Tibial artery (tissue), 4 donors: ENCODE data around the gene ZNF436.
A peak's percentile ranks its signal among the peaks of the same experiment; 100 is the strongest.

ENCODE experiments used
- DNase-seq, 2 donors: peaks; one replicate each; pipeline ENCODE4 v3.0.0-alpha.2; 2019
- H3K27ac ChIP-seq, 2 donors: fragments of 200-600 bp; sonication (generic) in 1 of 2; 1 replicate in 1 of 2; 2 replicates in 1 of 2; pipeline ENCODE4 v1.5.1; 2018 to 2019; ENCODE audit warnings: mild to moderate bottlenecking in 1 of 2
- H3K27me3 ChIP-seq, 2 donors: fragments of 200-600 bp; sonication (generic) in 1 of 2; one replicate each; pipeline versions ENCODE4 v1.5.1 to v1.6.0; 2016 to 2019
- H3K36me3 ChIP-seq, 3 donors: fragments of 200-600 bp; sonication (generic) in 2 of 3; one replicate each; pipeline ENCODE4 v1.5.1; 2016 to 2019; ENCODE audit warnings: mild to moderate bottlenecking in 2 of 3
- H3K4me1 ChIP-seq, 4 donors: fragments of 200-600 bp; sonication (generic) in 2 of 4; 1 replicate in 3 of 4; 2 replicates in 1 of 4; pipeline ENCODE4 v1.5.1; 2016 to 2019
- H3K4me3 ChIP-seq, 2 donors: fragments of 200-600 bp; sonication (generic) in 1 of 2; 1 replicate in 1 of 2; 2 replicates in 1 of 2; pipeline ENCODE4 v1.5.1; 2018 to 2019; ENCODE audit warnings: mild to moderate bottlenecking in 2 of 2
- H3K9me3 ChIP-seq, 3 donors: fragments of 200-600 bp; sonication (generic) in 1 of 3; one replicate each; pipeline ENCODE4 v1.5.1; 2016 to 2019
- intact Hi-C: fragments of 100-400 bp; cut with DNase I; formaldehyde crosslinking; loops from one replicate; pipeline ENCODE4 v1.15.0; 2023; ENCODE audit warnings: low total_unique reads
- TF ChIP-seq, protein P1 (sequence below), 2 experiments: fragments of 200-600 bp in 1 of 2; fragments of 450-650 bp in 1 of 2; IDR thresholded peaks; one replicate each; pipeline ENCODE4 v1.5.1; 2017 to 2019; ENCODE audit warnings: antibody characterized with exemption in 2 of 2, mild to moderate bottlenecking in 1 of 2, moderate library complexity in 1 of 2

The ZNF436 gene

DNA sequence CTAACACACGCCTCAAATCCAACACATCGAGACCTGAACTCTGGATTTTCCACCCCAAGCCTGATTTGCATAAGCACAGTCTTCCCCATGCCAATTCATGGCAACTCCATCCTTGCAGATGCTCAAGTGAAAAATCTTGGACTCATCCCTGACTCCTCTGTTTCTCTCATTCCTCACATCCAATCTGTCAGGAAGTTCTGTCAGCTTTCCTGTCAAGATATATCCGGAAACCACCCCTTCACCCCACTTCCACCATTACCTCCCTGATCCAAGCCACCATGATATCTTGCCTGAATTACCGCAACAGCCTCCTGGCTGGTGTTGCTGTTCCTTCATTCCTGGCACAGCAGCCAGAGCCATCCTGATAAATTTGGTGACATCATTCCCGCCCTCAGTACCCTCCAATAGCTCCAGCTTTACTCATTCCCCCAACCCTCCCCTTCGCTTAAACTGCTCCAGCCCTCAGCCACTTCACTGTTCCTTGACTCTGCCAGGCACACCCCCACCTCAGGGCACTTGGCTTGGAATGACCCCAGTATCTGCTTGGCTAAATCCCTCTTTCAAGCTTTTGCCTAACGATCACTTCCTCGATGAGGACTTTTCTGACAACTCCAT, 37.5 kb upstream of the ZNF436 start:
- H3K4me3 ChIP-seq = no peak overlapping the region
- H3K27me3 ChIP-seq = no peaks in the 10 kb centered on the region
- H3K36me3 ChIP-seq = peaks cover 0 to 47% (median 13%) of the 10 kb centered on the region in 3 donors
- H3K9me3 ChIP-seq = no peaks in the 10 kb centered on the region
- no peak overlapping the region for H3K27ac ChIP-seq
- peaks cover 0 to 34% (median 20%) of the 10 kb centered on the region in 4 donors for H3K4me1 ChIP-seq
- DNase-seq = no peak
- intact Hi-C loops = loop anchor here (10.0 kb wide), 1 partner anchor 62 kb away; the partner anchor contains the start of gene HNRNPR
- TF ChIP-seq, protein P1, sequence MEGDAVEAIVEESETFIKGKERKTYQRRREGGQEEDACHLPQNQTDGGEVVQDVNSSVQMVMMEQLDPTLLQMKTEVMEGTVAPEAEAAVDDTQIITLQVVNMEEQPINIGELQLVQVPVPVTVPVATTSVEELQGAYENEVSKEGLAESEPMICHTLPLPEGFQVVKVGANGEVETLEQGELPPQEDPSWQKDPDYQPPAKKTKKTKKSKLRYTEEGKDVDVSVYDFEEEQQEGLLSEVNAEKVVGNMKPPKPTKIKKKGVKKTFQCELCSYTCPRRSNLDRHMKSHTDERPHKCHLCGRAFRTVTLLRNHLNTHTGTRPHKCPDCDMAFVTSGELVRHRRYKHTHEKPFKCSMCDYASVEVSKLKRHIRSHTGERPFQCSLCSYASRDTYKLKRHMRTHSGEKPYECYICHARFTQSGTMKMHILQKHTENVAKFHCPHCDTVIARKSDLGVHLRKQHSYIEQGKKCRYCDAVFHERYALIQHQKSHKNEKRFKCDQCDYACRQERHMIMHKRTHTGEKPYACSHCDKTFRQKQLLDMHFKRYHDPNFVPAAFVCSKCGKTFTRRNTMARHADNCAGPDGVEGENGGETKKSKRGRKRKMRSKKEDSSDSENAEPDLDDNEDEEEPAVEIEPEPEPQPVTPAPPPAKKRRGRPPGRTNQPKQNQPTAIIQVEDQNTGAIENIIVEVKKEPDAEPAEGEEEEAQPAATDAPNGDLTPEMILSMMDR (IDR thresholded peaks at IDR 0.05) = no peak

DNA sequence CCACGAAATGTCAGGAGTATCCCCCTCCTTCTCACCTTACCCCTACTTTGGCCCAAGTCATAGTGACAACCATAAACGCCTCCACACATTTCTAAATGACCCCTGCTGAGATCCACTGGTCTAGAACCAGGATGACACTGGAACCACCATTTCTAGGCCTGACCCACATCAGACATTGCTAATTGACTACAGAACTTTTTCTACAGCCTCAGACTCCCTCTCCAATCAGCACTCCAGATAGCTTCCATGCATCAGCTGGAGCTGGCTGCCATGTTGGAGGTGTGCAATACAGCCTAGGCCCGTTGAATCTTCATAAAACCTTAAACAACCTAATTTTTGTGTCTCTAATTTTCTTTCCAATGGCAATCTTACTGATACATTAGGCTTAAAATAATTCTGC, 36.3 kb upstream of the ZNF436 start:
- no peak overlapping the region for H3K4me3 ChIP-seq
- intact Hi-C loops = loop anchor here (1.0 to 10.0 kb wide), 2 partner anchors 40 to 61 kb away; partner anchors contain the start of gene HNRNPR
- H3K4me1 ChIP-seq = peaks cover 0 to 25% (median 15%) of the 10 kb centered on the region in 4 donors
- TF ChIP-seq, protein P1 (IDR thresholded peaks at IDR 0.05) = no peak
- peaks cover 0 to 53% (median 13%) of the 10 kb centered on the region in 3 donors for H3K36me3 ChIP-seq
- no peak for DNase-seq
- no peaks in the 10 kb centered on the region for H3K27me3 ChIP-seq
- no peak overlapping the region for H3K27ac ChIP-seq
- H3K9me3 ChIP-seq = no peaks in the 10 kb centered on the region

DNA sequence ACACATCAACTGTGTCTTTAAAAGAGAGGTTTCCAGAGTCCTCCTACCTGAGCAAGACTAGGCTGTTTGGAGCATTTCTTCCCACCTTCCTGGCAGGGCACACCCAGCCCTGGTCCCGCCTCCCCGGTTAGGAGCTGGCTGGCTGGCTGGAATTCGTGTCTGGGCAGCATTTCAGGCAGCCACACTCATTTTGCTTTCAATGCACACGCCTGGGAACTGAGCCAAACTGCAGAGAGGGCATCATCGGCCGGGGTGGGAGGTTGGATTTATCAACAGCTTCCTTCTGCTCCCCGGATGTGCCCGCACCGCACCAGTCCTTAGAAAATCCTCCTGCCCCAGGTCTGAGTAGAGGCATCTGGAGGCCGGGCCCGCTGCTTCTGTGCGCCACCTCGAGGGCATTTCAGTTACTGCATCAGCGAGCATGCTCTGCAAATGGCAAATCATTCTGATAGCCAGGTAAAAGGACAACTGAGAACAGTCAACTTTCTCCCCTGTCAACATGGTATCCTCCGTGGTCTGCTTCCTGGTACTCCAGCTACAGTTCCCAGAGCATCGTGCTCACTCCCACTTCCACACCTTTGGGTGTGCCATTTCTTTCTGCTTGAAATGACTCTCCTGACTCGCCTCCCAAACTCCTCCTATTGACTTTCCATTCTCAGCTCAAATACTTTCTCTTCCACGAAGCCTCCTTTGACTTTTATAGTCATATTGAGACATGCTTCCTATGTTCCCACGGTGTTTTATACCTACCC, 34.3 kb upstream of the ZNF436 start:
- H3K4me3 ChIP-seq = no peak overlapping the region
- peaks cover 0 to 24% (median 15%) of the 10 kb centered on the region in 4 donors for H3K4me1 ChIP-seq
- no peaks in the 10 kb centered on the region for H3K27me3 ChIP-seq
- H3K9me3 ChIP-seq = no peaks in the 10 kb centered on the region
- intact Hi-C loops = loop anchor here (10.0 kb wide), 1 partner anchor 59 kb away; the partner anchor contains the start of gene HNRNPR
- TF ChIP-seq, protein P1 (IDR thresholded peaks at IDR 0.05) = peak; percentile 91 to 92
- H3K36me3 ChIP-seq = peaks cover 0 to 57% (median 8%) of the 10 kb centered on the region in 3 donors
- H3K27ac ChIP-seq = peak overlapping the region in 1 of 2 donors; percentile 48
- DNase-seq = peak; percentile 82 to 92

- DNase-seq = no peak
- peaks cover 0 to 24% (median 15%) of the 10 kb centered on the region in 4 donors for H3K4me1 ChIP-seq
- H3K36me3 ChIP-seq = peaks cover 0 to 52% (median 4%) of the 10 kb centered on the region in 3 donors
- peak overlapping the region in 1 of 2 donors; percentile 48 for H3K27ac ChIP-seq
- no peaks in the 10 kb centered on the region for H3K9me3 ChIP-seq
- intact Hi-C loops = loop anchor here (10.0 kb wide), 1 partner anchor 59 kb away; the partner anchor contains the start of gene HNRNPR
- TF ChIP-seq, protein P1 (IDR thresholded peaks at IDR 0.05) = no peak
- H3K4me3 ChIP-seq = no peak overlapping the region
- no peaks in the 10 kb centered on the region for H3K27me3 ChIP-seq
These were observed 33.7 kb upstream of the ZNF436 start for GRCh38 chr1:23403355-23403734.

GRCh38 chr1:23403038-23403336, 33.4 kb upstream of the ZNF436 start:
- H3K36me3 ChIP-seq = peaks cover 0 to 48% (median under 1%) of the 10 kb centered on the region in 3 donors
- no peak overlapping the region for H3K4me3 ChIP-seq
- H3K9me3 ChIP-seq = no peaks in the 10 kb centered on the region
- H3K27me3 ChIP-seq = no peaks in the 10 kb centered on the region
- H3K27ac ChIP-seq = peak overlapping the region in 1 of 2 donors; percentile 48
- H3K4me1 ChIP-seq = peaks cover 0 to 24% (median 15%) of the 10 kb centered on the region in 4 donors
- TF ChIP-seq, protein P1 (IDR thresholded peaks at IDR 0.05) = no peak
- DNase-seq = no peak
- intact Hi-C loops = loop anchor here (10.0 kb wide), 1 partner anchor 58 kb away; the partner anchor contains the start of gene HNRNPR
